GM19238 (cell line): ENCODE data around the gene BARHL1.

Source experiments
- DNase-seq: peaks from one replicate; pipeline ENCODE4 v3.0.0; 2011; ENCODE audit warnings: low spot score; ENCODE audit not compliant: insufficient read length

The BARHL1 gene

DNA sequence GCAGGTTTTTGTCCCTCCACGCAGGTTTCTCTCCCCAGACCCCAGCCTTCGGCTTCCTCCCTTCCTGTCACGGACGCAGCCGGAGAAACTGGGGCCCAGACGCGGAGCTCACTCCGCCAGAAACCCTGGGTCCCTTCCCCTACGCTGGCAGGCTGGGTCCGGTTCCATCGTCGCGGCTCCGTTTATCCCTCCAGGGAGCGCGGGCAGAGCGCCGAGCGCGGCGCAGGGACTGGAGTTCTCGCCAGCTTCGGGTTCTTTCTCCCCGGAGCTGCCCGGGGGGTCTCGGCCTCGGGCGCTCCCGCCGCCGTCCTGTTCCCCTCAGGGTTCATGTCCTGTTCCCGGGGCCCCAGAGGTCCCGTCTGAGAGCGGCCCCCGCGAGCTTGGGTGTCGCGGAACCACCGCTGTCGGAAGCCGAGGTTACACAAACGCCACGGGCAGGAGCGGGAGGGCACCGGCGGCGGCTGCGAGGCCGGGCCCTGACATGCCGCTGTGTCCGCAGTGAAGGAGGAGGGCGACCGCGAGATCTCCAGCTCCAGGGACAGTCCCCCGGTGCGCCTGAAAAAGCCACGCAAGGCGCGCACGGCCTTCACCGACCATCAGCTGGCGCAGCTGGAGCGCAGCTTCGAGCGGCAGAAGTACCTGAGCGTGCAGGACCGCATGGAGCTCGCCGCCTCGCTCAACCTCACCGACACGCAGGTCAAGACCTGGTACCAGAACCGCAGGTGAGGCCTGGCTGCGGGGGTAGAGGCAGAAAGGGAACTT lies 4.6 kb downstream of the BARHL1 start:
- no peak for DNase-seq

DNA sequence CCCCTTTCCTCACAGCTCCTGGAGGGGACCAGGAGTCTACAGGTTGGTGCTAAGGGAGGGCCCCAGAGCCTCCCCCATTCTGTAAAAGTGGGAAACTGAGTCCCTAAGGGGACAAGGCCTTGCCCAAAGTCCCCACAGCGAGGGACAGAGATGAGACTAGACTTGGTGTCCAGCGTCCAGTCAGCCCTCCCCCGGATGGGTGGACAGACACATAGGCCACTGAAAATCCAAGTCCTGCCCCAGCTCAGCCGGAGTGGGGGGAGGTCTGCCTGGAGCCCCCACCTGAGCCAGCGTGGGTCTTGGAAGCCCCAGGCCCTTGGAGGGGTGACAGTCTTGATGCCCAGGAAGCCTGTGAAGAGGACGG lies 5.2 kb downstream of the BARHL1 start:
- DNase-seq, result no peak

DNA sequence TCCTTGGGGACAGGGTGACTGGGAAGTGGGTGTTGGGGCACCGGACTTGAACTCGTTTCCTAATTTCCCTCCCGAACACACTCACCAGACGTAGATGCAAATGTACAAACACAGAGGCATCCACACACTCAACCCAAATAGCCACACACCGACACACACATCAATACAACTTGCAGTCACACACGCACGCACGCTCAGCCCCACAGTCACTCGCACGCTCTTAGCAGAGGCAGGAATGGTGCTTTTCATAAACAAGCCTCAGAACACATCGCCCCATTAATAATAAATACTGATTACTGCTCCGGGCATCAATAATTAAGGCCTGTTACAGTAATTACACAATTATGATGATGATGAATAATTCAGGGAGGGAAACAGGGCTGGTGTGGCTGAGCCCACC lies 5.7 kb downstream of the BARHL1 start:
- DNase-seq, result no peak

DNA sequence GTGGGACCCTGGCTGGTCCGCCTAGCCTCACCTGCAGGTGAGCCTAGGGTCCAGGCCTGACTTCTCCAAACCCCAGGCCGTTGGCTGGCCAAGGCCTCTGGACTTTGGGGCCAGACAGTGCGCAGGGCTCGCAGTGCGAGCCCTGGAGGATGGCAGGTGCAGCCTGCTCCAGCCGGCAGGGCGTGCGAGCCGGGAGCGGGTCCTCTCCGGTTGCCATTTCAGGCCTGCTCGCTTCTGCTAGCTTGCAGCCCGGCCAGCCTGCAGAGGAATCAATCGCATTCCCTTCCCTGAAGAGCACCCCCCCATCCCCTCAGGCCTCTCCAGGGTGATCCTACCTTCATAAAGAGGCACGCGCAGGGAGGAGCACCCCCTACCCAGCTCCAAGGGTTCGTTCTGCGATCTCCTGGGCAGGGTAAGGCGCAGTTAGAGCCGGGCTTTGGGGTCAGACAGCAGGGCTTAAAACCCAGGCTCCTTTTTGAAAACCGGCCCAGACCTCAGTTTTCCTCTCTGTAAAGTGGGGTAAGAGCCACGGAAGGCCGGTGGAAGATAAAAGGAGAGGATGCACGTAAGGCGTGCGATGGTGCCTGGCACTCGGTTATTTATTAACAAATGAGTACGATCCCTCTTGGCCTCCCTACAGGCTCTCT lies 6.2 kb downstream of the BARHL1 start:
- no peak for DNase-seq

DNA sequence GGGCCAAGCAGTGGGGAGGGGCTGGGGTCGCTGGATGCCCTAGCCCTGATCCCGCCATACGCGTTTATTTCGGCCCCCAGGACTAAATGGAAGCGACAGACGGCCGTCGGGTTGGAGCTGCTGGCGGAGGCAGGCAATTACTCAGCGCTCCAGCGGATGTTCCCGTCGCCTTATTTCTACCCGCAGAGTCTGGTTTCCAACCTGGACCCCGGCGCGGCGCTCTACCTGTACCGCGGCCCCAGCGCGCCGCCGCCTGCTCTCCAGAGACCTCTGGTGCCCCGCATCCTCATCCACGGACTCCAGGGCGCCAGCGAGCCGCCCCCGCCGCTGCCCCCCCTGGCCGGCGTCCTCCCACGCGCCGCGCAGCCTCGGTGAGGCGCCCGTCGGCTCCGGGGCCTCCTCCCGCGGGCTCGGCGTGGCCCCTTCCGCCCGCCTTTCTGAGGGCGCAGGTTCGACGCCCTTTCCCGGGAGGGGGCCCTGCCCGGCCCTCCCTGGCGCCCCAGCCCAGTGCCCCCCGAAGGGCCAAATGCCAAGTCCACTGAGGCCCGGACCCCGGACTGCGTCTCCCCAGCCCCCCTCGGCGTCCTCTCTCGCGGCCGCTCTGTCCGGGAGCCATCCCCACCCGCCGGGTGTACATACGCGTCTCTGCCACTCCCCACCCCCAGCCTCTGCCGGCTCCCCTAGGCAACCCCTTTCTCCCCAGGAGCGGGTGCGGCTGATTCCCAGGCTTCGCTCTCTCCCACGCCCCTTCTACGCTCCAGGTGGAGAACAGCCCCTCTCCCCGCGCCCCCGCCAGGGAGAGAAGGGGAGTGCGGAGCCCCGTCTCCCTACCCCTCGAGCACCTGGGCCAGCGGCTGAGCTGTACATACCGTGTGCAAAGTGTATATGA lies 7.0 kb downstream of the BARHL1 start:
- DNase-seq, result no peak

DNA sequence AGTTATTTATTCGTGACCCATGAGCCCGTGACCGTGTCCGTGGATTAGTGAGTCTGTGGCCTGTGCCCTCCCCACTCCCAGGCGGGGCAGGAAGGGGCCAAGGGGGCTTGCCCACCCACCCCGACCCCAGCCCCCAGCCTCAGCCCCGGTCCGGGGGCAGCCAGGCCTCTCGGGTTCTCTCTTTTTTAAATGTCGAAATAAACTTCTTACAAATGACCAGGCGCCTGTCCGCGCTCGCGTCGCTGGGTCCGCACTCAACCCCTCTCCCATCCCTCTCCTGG lies 7.6 kb downstream of the BARHL1 start:
- DNase-seq, result no peak

DNA sequence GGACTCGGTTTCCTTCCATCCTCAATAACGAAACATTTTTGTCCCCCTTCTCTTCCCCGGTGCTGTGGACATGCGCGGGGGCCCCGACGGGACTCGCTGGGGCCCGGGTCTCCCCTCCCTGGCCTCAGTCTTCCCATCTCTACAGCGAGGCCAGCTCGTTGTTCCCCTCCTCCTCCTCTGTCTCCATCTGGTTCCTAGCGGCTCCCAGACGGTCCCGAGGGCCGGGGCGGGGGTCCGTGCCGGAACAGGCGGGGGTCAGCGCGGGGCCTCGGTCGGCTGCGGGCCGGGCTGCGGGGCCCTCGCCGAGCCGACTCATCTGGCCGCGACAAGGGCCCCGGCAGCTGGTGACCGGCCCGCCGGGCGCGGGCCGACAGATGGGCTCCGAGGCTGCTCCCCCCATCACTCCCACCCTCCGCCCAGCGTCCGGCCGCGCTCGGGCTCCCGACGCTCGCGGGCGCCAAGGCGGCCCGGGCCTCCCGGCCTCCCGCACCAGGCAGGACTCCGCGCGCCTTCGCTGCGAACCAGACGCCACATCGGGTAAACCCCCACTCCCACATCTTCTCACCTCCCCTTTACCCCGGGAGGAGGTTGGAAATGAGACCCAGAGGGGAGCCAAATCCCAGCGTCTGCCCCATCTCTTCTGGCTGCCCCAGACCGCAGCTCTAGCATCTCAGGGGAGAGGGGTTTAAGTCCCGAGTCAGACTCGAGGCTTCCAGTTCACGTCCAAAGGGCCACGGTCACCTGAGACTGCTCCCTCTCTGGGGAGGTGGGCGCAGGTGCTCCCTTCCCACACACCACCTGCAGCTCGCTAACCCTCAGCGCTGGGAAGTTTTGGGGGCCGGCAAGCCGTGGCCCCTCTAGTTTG lies 8.1 kb downstream of the BARHL1 start:
- no peak for DNase-seq

DNA sequence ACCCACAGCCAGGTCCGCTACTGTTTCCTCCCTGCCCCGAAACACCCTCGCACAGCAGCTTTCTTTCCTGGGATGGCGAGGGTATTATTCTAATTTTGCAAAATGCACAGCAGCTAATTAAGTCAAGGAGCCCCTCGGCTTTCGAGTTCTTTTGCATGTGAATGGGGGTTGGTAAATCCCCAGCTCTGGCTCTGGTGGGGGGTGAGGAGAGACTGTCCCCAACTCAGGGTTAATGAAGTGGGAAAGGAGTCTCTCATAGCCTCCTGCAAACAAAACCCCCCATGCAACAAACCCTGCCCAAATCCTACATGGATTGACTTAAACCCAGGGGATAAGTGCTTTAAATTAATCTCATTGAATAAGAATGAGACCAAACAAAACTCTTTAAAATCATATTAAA lies 8.8 kb downstream of the BARHL1 start:
- DNase-seq, result no peak

DNA sequence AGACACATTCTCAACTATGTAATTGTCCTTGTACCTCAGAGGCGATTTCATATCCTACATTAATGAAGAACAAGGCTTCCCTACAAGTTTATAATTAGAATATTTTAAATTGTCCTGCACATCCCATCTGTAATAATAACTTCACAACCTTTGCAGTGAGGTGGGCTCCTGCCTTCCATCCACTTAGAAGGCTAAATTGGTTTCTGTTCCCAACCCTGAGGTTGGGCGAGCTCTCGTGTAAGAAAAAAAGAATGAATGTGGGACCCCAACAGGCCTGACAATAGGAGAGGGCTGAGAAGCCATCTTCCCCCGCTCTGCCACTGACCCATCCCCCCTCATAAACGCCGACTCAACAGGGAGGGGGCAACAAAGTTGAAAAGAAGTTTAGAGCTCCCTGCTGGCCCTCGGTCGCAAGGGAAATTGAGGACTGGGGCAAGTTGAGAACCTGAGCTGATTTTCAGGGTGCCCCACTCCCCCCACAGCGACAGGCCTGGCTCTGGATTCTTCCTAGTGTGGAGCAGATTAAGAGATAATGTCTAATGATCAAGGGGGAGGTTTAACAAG lies 9.4 kb downstream of the BARHL1 start:
- no peak for DNase-seq

DNA sequence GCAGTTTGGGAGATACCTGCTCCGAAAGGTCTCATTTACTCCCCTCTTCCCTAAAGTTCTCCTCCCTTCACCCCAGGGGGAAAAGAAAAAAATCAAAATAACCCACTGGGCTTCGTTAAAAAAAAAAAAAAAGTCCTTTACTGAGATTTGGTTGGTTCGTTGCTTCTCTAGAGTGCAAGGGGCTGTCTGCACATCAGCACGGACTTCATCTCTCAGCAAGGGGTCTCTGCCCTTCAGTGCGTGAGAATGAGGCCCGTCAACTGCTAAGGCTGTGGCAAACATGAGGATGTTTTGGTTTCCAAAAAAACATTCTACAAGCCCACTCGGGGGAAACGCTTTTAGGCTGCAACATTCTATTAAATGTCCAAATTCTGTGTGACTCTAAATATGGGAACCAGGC lies 10.0 kb downstream of the BARHL1 start:
- no peak for DNase-seq

DNA sequence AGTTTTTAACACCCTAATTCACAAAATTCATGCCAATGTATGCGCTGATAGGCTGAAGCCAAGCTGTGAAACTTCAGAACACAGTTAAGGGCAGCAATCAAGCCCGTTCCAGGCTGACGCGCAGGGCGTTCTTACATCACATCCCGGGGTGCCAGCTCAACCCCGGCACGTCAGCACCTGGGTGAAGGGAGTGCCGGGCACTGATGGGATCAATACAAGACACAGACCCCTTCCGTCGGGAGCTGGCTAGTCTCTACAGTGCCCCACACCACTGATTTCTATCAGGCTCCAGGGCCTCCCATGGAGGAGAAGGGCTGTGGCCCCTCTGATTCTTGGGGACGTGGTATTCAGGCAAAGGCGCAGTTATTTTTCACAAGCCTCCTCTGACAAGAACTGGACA lies 12.0 kb downstream of the BARHL1 start:
- no peak for DNase-seq

DNA sequence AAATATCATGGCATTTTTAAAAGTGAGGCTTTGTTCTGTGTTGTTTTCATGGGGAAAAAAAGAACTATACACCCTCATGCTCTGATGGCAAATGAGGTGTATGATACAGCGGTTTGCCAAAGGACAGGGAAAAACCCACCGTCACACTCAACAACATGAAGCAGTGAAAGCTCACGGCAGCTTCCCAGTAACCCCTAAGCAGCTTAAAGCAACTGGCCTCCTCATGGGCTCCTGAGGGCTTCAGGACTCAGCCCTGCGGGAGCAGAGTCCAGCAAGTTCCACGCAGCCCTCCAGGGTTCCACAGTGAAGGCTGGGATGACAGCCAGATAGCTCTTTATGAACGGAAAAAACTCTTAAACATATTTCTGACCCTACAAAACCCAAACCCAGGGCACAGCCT lies 12.9 kb downstream of the BARHL1 start:
- no peak for DNase-seq

DNA sequence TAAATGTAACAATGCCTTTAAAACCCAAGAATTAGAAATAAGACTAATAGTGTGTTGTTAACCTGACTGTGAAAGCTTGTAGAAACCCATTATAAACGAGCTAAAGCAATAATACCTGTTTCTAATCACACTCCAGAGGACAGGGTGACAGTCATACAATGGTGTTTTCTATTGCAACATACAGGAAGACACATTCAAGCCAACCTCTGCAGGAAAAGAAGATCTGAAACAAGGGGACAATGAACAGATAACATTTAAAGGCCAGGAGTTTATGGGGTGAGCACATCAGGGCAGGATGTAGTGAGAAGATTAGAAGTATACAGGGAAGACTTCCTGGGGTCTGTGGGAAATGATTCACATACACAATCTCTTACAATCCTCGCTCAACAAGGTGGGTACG lies 13.8 kb downstream of the BARHL1 start:
- DNase-seq, result no peak

DNA sequence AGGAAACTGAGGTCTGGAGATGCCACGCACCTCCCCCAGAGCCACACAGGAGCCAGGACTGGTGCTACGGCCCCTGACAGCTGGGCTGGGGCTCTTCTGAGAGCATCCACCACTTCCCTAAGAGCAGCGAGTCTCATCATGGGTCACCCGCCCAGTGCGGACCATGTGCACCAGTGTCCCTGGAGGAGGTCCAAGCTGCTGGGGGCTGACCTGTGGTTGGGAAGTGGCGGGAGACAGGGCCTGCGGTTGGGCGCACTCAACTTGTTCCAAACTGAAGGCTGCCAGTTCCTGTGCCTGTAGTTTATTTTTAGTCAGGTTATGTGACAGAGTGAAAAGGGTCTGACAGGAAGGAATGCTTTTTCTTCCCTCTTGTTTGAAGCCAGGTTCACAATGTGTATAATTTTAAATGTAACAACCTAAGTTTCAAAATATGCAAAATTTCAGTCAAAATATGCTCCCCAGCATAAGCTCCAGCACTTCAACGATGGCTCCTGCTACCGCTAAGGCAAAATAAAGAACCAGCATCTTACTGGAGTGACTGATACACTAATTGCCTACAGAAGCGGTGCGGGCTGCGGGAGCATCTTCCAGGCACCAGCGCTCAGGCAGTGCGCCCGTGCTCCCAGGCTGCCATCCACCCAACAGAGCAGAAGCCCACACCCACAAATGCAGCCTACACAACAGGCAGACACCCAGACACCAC lies 14.8 kb downstream of the BARHL1 start:
- no peak for DNase-seq

DNA sequence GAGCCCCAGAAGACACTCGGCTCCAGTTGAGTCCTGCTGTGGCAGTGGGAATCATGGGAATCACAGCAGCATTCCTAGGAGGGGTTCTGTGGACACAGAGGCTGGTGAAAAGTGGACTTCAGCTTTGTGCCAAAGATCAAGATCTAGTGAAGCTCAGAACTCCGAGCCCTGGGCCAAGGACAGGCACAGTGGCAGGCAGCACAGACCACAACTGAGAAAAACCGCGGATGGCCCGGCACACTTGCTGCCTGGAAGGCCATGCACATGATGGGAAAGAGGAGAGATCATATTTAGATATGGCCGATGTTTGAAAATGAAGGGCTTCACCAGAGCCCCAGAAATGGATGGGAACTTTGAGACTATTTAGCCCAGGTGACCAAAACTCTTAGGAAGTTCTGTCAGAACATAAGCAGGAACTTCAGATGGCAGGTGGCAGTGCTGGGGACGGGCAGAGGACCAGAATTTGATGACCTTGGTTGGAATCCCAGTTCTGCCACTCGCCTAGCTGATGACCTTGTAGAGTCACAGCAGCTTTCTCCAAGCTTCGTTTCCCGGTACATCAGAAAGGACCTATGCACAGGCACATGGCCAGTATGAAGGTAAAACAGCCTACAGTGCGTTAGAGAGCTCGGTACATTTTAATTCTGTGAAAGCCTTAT lies 18.0 kb downstream of the BARHL1 start:
- DNase-seq, result no peak

DNA sequence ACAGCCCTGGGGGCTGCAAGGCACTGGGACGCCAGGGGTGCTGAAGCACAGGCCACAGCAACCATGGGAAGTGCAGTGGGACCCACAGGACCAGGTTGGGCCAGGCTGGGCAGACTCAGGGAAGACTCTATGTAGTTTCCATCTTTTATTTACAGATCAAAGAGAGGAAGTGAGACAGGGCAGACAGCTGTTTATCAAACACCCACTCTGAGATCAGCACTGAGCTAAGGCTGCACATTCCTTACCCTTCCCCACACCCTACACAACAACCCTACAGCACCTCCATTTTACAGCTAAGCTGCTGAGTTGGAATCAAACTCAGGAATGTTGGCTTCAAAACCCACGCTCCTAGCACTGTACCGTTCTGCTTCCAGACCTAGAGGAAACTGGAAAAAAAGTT lies 19.8 kb downstream of the BARHL1 start:
- no peak for DNase-seq

DNA sequence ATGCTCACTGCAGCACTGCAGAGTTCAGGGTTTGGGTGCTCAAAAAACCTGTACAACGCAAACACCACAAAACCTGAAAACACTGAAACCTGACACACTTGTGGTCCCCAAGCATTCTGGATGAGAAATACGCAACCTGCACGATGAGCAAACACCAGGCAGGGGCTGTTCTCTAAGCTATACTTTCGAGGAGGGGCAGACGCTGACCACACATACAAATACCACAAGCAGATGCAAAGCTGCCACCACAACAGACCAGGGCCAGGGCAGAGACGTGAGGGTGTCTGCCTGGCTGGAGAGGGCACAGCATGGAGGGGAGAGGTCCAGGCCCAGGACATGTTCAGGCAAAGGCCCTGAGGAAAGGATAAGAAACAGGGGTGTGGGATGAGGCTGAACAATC lies 23.0 kb downstream of the BARHL1 start:
- no peak for DNase-seq

DNA sequence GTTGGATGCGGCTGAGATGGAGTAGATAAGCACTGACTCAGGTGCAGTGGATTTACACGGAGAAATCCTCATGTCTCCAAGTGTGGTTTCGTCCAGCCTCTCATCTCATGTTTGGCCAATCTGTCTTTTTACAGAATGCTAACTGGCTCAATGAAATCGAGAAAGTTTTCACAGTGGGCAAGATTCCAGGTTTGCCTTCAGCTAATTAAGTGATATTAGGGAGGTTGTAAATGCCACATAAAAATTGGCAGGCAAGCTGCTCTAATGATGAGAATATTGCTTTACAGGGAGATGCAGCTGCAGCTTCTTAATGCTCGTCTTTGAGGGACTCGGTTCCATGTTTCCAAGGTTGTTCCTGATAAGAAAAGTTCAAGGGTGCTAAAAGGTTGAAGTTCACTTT lies 23.7 kb downstream of the BARHL1 start:
- DNase-seq, result no peak

DNA sequence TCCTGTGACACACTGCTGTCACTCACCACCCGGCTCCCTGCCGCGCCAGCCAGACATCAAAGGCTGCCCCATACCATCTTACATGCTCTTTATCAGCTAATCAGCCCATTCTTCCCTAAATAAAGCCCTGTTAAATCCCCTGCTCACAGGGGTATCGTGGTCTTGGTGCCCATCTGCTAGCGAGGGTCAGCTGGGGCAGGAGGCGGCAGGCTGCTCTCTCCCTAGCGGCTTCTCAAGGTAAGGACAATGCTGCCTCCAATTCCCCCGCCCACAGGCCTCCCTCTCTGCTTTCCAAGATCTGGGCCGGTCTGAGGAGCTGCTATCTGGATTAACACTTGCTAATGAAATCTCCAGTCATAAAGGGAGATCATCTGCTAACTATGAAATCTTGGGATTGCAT lies 26.8 kb downstream of the BARHL1 start:
- no peak for DNase-seq

DNA sequence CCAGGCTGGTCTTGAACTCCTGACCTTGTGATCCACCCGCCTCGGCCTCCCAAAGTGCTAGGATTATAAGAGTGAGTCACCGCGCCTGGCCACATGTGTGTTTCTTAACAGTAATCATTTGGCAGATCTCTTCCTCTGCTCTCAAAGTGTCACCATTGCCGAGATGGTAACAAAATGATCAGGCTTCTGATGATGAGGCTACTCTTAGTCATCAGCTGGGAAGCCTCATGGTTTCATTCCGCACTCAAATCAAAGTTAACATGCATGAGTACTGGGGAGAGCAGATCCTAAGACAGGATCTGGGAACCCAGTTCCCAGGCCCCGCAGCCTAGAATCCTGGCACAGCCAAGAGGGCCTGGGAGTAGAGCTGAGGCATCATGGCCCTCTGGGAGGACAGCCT lies 27.4 kb downstream of the BARHL1 start:
- DNase-seq, result no peak
